ENCODE measurements around the gene MYO7B. TPM values are rescaled to one million over a fixed set of nuclear protein-coding genes. Genes with fewer than 3 reads are reported as not detected.

The MYO7B gene
- total and polyA plus RNA-seq, 2 donors (not counting 1 experiment from before 2014, with no cell fraction given), result 5.0 to 68.2 TPM

- Histone ChIP-seq H2AFZ (ENCODE audit: insufficient read depth, low read depth, low read length, poor library complexity, severe bottlenecking) (no peak overlapping the region), H3K36me3 (replicated peaks in 1 of 2; ENCODE audit: control extremely low read depth in 1 of 2, control insufficient read depth in 1 of 2, extremely low read depth in 1 of 2, insufficient read depth in 2 of 2, low read length in 1 of 2) (no peaks in the 10 kb centered on the region), H3K79me2 (ENCODE audit: control insufficient read depth, insufficient read depth, low read length) (no peaks in the 10 kb centered on the region), H3K4me3 (ENCODE audit: control extremely low read depth in 1 of 5, extremely low read depth in 1 of 5, insufficient read depth in 1 of 5, low read depth in 2 of 5, low read length in 4 of 5) (no peak overlapping the region), H3K4me2 (replicated peaks; ENCODE audit: low read depth, low read length, poor library complexity, severe bottlenecking) (peak overlapping the region; percentile 73), H3K27ac (ENCODE audit: low read length in 2 of 2) (peak overlapping the region; percentile 62 to 80), H4K20me1 (ENCODE audit: control insufficient read depth, insufficient read depth, low read length, poor library complexity, severe bottlenecking) (no peaks in the 10 kb centered on the region), H3K27me3 (replicated peaks in 1 of 4; ENCODE audit: control extremely low read depth in 1 of 4, control insufficient read depth in 3 of 4, insufficient read depth in 4 of 4, low read length in 3 of 4) (no peaks in the 10 kb centered on the region), H3K4me1 (ENCODE audit: control insufficient read depth in 2 of 2, insufficient read depth in 2 of 2, low read length in 2 of 2) (peaks cover 100% of the 10 kb centered on the region in 2 donors), H3K9me3 (ENCODE audit: control extremely low read depth in 1 of 3, control insufficient read depth in 2 of 3, insufficient read depth in 1 of 3, low read length in 2 of 3) (no peaks in the 10 kb centered on the region), H3K9ac (ENCODE audit: low read length) (no peak overlapping the region)
- H3K9me3 Mint-ChIP-seq (ENCODE audit: insufficient read depth), result no peaks in the 10 kb centered on the region
- intact Hi-C loops (cut with micrococcal nuclease), result loop anchor here (5.0 kb wide), 1 partner anchor 66 kb away; the partner anchor contains the start of gene SFT2D3
- TF ChIP-seq CTCF (IDR thresholded peaks at IDR 0.05) (no peak), EZH2 (IDR thresholded peaks at IDR 0.05; ENCODE audit: borderline replicate concordance, insufficient read depth, low read depth, low read length, poor library complexity, severe bottlenecking) (no peak)
- 94% methylated on average over 27 of the region's 33 CpGs for WGBS (ENCODE audit: insufficient coverage)
- H3K27ac Mint-ChIP-seq, result peak overlapping the region; percentile 96
- H3K4me3 Mint-ChIP-seq, result no peak overlapping the region
- ChIA-PET CTCF (interaction anchor here (7.3 to 19.3 kb wide), 2 partner anchors 13 to 44 kb away, joined by 53 to 553 read pairs; no protein-coding TSS in a partner anchor), POLR2A (interaction anchor here (1.0 kb wide), 2 partner anchors 9 to 21 kb away, joined by 3 to 4 read pairs; no protein-coding TSS in a partner anchor)
- peak; percentile 24 for DNase-seq
- ATAC-seq (ENCODE audit: low read depth), result no peak
- peaks cover 92% of the 10 kb centered on the region for H3K4me1 Mint-ChIP-seq
- no peaks in the 10 kb centered on the region for H3K27me3 Mint-ChIP-seq
These were observed 101.1 kb downstream of the MYO7B start for GRCh38 chr2:127636248-127637235.

Data from B cell (primary cell).